A673 (cell line): ENCODE results near the gene C1orf35.

Experiments
- CTCF ChIP-seq: fragments of 300-800, 200-600 bp; sonication (generic); conservative IDR thresholded peaks from 2 replicates; pipeline ENCODE4 v1.5.1; 2017; ENCODE audit warnings: low read depth, mild to moderate bottlenecking, antibody characterized with exemption, low read length, moderate library complexity, mixed read lengths
- EZH2 ChIP-seq: fragments of 200-600 bp; sonication (generic); IDR thresholded peaks from 2 replicates; pipeline ENCODE4 v1.6.1; 2017; ENCODE audit warnings: borderline replicate concordance, low read depth, mild to moderate bottlenecking, mixed read lengths, antibody characterized with exemption, low read length; ENCODE audit not compliant: poor library complexity, severe bottlenecking

- TF ChIP-seq CTCF (no peak), EZH2 (no peak)
Measured at GRCh38 chr1:228070851-228071250, 32.3 kb downstream of the C1orf35 start.
